HG02981 (cell line): ENCODE measurements around the gene BID.

Experiments
- ATAC-seq: cut with Tn5 transposase; IDR thresholded peaks from one replicate; pipeline ENCODE4 v1.9.1; 2021; ENCODE audit warnings: mild to moderate bottlenecking, moderate library complexity; ENCODE audit not compliant: unreplicated experiment

Gene BID

DNA sequence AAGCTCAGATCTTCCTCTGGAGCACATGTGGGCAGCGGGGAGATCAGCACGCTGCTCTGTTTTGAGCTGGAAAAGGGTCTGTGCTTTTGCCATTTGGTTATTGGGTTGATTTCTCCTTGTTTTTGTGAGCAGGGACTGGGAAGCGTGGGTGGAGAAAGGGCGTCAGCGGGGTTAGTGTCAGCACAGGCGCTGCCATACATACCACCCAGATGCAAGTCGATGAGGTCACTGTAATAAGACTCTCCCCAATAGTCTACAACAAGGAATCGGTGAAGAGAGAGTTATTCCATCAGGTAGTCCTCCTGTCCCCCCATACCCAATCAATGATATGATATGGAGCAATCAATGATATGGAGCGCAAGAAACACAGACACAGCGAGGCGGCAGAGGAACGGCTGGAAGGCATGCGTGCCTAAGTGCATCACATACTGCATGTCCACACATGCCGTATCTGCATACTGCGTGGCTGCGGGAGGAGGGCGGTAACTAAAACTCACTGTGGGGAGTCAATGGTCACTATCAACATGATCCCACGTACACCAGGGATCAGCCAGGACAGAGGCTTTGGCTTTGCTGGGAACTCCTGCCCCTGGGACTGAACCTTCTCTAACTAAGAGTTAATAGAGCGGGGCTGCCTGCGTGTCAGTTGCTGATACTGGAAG lies 29.5 kb upstream of the BID start:
- ATAC-seq: no peak

GRCh38 chr22:17802822-17803221 lies 28.6 kb upstream of the BID start:
- no peak for ATAC-seq

DNA sequence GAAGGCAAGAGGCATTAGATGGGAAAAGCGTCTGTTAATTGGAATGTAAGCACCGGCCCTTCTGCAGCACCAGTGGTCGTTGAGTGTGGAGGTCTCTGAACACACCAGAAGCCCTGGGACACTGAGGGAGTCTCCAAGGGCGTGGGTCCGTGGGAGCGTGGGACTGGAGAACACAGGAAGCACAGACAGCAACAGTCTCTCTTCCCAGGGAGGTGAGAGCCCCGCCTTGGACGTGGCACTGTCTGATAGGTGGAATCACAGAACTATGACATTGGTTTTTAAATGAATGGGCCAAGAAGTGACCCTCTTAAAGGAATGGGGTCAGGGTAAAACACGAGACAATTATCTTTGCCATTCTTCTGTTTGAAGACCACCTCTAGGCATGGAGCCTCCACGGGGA lies 28.1 kb upstream of the BID start:
- ATAC-seq: no peak

- peak; percentile 45 for ATAC-seq
Measured at GRCh38 chr22:17797721-17798559, 23.7 kb upstream of the BID start.

GRCh38 chr22:17796695-17797094 lies 22.4 kb upstream of the BID start:
- ATAC-seq: no peak

DNA sequence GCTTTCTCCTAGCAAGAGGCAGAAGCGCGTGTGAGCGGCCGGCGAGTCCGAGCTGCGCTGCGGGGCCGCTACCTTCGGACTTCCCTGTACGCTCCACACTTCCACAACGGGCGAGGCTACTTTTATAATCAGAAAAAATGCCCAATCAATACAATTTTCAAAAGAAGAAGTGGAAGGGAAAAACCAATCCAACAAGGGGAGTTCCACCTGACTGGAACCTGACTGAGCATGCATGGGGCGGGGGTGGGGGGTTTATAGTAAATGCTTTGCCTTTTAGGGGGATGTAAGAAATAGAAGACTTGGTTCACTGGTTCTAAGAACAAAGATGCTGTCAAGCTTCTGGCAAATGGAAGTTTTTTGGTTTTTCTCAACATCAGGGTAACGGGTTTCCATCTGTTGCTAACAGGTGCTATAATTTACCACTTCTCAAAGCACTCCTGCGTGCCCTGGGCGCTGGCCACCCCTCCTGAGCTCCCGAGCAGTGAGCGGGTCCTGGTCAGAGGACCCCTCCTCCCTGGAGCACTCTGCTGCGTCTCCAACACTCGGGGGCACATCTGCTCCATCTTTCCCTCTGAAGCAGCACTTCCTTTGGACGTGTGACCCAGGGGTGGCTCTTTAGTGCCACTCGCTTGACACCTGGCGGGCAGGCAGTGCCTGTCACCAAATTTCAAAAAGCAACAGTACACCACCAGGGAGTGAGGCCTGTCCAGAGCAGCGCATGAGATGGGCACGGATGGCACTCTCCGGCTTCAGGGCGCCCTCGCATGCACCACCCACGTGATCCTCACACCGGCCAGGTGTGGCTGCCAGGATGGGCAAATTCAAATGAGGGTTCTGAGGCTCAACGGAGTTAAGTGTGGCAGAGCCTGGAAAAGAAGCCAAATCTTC lies 21.6 kb upstream of the BID start:
- no peak for ATAC-seq

DNA sequence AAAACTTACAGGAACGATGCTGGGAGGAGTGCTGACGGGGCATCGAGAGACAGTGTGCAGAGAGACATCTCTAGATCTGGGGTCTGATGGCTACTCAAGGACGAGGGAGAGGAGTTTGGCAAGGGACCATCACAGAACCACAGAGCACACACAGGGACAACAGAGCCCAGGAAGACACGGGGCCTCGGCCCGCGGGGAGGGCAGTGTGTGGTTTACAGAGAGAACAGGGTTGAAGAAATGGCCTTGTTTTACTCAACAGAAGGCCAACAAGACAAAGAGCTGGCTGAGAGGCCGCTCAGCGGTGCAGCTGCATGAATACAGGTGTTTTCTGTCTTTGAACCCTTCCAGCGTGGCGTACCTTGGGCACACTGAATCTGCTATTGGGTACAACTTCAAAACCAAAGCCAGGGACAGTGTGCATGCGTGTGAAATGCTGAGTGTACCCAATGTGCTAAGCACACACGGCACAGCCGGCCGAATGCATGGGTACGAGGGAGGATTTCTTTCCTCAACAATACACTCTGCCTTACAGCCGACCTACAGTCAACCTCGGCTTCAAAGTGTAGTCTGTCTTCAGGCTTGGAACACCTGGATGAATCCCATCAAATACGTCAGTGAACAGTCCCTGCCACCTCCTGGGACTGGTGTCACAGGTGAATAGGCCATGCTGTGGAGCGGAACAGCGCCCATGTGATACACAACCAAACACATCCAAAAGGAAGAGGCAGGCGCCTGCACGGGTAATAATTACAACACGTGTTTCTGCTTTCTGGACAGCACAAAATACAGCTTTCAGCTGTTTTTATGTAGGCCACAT lies 20.7 kb upstream of the BID start:
- no peak for ATAC-seq

DNA sequence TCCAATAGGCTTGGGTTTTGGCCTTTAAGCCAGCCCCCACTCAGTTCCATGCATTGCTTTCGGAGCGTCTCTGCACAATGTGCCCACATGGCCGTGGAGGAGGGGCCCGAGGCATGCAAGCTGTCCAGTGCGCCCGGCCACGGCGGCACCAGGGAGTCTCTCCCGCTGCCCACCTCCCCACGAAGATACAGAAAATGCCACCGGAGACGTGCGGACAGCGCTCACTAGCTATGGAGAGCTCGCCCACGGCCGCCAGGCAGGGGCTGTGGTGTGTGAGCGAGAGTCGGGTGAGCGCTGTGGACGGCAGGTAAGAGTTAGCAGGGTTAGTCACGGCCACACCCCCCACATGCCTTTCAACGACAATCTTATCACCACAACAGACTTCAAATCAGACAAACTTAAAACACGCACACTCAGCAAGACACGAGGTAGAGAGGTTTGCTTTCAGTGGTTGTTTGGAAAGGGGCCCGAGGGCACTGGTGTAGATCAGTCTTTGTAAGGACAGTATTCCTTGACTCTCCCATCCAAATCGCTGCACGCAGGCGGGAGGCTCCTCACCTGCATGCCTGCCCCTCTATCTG lies 18.7 kb upstream of the BID start:
- ATAC-seq: no peak

- no peak for ATAC-seq
Measured at GRCh38 chr22:17792299-17792698, 18.0 kb upstream of the BID start.

GRCh38 chr22:17791196-17791595 lies 16.9 kb upstream of the BID start:
- ATAC-seq: no peak

GRCh38 chr22:17789379-17790200 lies 15.3 kb upstream of the BID start:
- no peak for ATAC-seq

DNA sequence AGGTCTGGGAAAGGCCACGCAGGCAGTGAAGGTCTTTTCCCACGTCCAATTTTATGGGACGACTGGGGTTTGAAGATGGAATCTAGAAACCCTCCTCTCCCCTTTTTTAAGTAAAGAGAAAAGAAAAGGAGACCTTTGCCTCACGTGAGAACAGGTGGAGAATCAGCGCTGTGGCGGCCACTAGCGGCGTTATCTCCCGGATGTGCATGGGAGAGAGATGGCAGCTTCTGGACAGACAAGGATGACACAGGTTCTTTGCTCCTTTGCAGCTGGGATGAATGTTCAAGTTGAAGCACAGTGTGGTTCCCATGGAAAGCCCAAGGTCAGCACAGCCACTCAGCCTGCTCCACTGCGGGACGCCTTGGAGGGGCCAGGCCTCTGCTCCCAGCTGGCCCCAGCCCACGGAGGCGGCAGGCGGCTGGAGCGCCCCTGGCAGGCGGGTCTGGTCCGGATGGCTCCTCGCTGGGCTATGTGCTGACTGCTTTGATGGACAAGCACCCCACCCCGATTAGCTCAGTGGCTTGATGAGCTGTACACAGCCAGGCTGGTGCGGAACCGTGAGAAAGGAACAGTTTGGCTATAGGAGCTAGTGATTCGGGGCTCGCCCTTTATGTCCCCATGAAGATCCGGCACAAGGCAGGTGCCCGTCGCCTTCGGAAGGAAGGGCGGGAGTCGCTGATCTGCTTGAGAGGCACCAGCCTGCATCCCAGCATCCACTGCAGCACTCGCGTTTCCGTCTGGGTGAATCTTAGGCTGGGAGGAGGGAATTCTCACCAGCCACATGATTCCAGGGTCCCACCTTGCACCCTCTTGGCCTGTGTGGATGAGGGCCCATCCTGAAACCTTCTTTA lies 14.5 kb upstream of the BID start:
- ATAC-seq: no peak

GRCh38 chr22:17787716-17788330 lies 13.6 kb upstream of the BID start:
- ATAC-seq: no peak

- ATAC-seq: no peak
Measured at GRCh38 chr22:17787241-17787640, 13.0 kb upstream of the BID start.

DNA sequence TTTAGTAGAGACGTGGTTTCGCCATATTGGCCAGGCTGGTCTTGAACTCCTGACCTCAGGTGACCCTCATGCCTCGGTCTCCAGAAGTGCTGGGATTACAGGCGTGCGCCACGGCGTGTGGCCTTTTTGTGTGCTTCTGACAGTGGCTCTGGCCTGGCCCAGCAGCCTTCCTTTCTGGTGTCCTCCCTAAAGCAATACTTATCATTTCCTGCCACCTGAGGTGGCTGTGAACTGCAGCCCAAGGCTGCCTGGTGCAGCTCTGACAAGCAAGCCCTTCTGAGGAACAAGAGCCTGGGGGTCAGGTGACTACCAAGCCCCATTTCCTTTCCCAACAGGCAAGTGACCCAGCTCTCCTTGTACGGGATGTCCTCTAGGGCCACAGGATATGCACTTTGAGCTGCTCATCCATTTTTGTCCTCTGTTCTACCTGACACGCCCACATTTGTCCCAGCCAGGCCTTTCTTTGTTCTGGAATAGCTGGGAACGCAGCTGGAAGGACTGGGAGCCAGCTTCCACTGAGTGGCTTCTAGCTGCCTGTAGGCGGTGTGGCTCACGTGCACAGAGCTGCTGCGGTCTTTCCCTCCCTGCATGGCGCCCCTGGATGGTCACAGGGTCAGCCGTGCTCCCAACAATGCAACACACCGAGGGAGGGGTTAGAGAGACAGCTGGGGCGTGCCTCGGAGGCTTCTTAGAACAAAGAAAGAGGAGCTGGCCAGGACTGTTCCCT lies 12.3 kb upstream of the BID start:
- ATAC-seq: no peak

DNA sequence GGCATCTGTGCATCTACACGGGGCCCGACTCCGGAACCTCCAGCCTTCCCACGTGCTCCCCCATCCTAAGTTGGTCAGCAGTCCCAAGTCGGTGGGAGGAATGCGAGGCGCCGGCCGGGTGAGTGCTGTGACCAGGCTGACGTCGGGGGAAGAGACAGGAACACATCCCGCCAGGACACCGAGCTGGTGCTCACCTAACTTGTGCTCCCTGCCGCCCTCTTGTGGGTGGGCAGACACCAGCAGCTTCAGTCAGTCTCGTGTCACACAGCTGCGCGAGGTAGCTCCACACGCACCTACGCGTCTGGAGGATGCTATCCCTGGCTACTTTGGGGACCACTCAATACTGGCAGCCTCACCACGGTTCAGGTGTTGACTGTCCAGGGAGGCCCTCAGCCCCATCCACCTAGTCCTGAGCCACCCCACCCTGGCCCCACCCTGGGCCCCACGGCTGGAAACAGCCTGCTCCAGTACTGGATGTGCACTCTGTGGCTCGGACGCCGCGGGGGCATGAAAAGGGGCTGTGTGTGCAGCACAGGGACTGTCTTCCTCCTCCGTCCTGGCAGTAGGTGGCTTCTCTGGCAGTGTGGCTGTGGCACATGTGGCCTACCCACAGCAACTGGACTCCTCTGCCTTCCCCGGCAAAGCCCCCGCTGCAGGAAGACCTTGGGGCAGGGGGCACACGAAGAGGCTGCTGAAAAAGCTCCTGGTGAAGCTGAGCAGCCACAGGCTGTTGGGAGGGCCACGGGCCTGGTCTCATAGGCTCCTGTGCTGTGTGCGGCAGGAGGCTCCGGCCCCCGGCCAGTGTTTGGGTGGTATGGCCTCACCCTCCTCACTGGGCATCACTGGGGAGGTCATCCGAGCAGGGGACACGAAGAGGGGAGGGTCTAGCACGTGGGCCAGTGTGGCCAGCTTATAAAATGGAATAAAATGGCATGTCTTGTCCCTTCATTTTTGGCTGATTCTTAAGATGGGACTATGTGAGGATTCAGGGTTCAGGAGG lies 11.2 kb upstream of the BID start:
- ATAC-seq: no peak
